Subcutaneous preadipocyte (primary cell): ENCODE measurements around the gene SLC14A1. TPM values are rescaled to one million over a fixed set of nuclear protein-coding genes. Genes with fewer than 3 reads are reported as not detected.

Source experiments
- small RNA-seq: library from RNA; depleted of rRNA; stranded (forward); fragments of <200 nt; gene quantifications from one replicate; pipeline ENCODE3, GENCODE V24; 2012
- total RNA-seq: library from RNA; depleted of rRNA; stranded (reverse); fragments of >200 nt; gene quantifications from 2 replicates; pipeline ENCODE4 v1.2.3, GENCODE V29; 2012

Gene SLC14A1
- total RNA-seq = under 0.01 and 1.2 TPM in 2 replicates

DNA sequence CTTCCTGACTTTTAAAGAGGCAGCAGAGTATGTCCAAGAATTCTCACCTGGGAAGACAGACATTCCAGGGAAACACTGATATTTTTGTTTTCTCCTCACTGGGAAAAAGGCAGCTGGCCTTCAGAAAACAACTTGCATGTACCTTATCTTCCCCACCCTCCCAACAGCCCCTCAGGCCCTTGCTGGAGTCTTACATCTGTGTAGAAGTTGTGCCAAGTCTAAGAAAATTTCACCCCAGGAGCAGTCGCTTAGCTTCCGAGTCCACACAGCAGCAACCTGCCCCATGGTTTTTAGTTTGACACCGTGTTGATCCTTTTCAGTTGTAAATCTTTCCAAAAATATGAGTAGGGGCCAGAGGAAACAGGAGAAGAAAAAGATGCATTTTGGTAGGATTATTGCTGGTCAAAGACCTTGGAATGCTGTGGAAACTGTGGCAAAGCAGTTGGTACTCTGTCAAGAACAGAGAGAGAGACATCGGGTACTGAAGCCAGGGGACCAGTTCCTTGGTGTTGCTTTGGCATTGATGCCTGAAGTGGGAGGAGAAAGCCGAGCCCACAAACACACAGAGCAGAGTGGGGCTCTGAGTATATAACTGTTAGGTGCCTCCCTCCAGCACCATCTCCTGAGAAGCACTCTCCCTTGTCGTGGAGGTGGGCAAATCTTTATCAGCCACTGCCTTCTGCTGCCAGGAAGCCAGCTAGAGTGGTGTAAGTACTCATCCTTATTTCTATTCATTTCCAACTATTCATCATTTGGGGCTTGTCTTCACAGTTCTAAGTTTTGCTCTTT is at the start of gene SLC14A1:
Gene SLC14A1, plus strand, starts transcription at position 615 of the 789 bp plus-strand sequence. CDS start 6,140 bp downstream, outside the sequence.

Small RNA genes within 50 kb of the gene (small RNA-seq; reads per million reads assigned to genes)
- gene AC087685.1 = not detected

Other genes starting within 250 kb of the SLC14A1 start
- gene SLC14A2, start 108.7 kb upstream of the SLC14A1 start, total RNA-seq = under 0.01 TPM in 2 replicates
- gene SIGLEC15, start 101.5 kb downstream of the SLC14A1 start, total RNA-seq = 0.73 and 5.1 TPM in 2 replicates
- gene EPG5, start 243.1 kb downstream of the SLC14A1 start, total RNA-seq = 32.3 and 48.3 TPM in 2 replicates